HepG2 (cell line): Measurements from ENCODE around the gene PODXL2. TPM values are rescaled to one million over a fixed set of nuclear protein-coding genes. Genes with fewer than 3 reads are reported as not detected.

Experiments
- ARID2 ChIP-seq: sonication (generic); formaldehyde crosslinking; IDR thresholded peaks from 2 replicates; pipeline ENCODE4 v1.8.1; 2022; ENCODE audit warnings: mild to moderate bottlenecking, missing genetic modification reagents, borderline replicate concordance
- ATAD3A ChIP-seq: sonication (generic); formaldehyde crosslinking; IDR thresholded peaks from 2 replicates; pipeline ENCODE4 v1.4.0; 2020; ENCODE audit warnings: missing genetic modification reagents
- HMGXB3 ChIP-seq: sonication (generic); formaldehyde crosslinking; IDR thresholded peaks from 2 replicates; pipeline ENCODE4 v1.4.0; 2020; ENCODE audit warnings: missing genetic modification reagents, borderline replicate concordance
- NBN ChIP-seq: fragments of 450-650 bp; conservative IDR thresholded peaks from 2 replicates; pipeline ENCODE4 v1.6.1; 2017
- PHB2 ChIP-seq: fragments of 450-650 bp; IDR thresholded peaks from 2 replicates; pipeline ENCODE4 v1.6.1; 2018; ENCODE audit not compliant: partially characterized antibody
- SALL2 ChIP-seq: sonication (generic); formaldehyde crosslinking; IDR thresholded peaks from 2 replicates; pipeline ENCODE4 v1.8.1; 2023; ENCODE audit warnings: mild to moderate bottlenecking, missing genetic modification reagents, inconsistent platforms
- SOX6 ChIP-seq, 2 experiments: fragments of 450-650 bp in 1 of 2; sonication (generic) in 1 of 2; formaldehyde crosslinking in 1 of 2; IDR thresholded peaks; 2 replicates each; pipeline versions ENCODE4 v1.4.0 to v1.6.1; 2017 to 2020; ENCODE audit warnings: antibody characterized with exemption in 1 of 2, mild to moderate bottlenecking in 1 of 2, missing genetic modification reagents in 1 of 2
- SRY ChIP-seq: sonication (generic); formaldehyde crosslinking; IDR thresholded peaks from 2 replicates; pipeline ENCODE4 v1.8.0; 2022; ENCODE audit warnings: mild to moderate bottlenecking, missing genetic modification reagents
- TGIF2 ChIP-seq: IDR thresholded peaks from 2 replicates; pipeline ENCODE4 v1.6.1; 2016; ENCODE audit warnings: control low read depth, missing compliant biosample characterization
- YEATS4 ChIP-seq: sonication (generic); formaldehyde crosslinking; IDR thresholded peaks from 2 replicates; pipeline ENCODE4 v1.4.0; 2020; ENCODE audit warnings: missing genetic modification reagents, borderline replicate concordance
- ZBTB25 ChIP-seq: IDR thresholded peaks from 2 replicates; pipeline ENCODE4 v1.6.1; 2018; ENCODE audit warnings: missing genetic modification reagents
- ZFP36L2 ChIP-seq: sonication (generic); formaldehyde crosslinking; IDR thresholded peaks from 2 replicates; pipeline ENCODE4 v1.4.0; 2020; ENCODE audit warnings: missing genetic modification reagents
- ZNF484 ChIP-seq: sonication (generic); formaldehyde crosslinking; IDR thresholded peaks from 2 replicates; pipeline ENCODE4 v1.5.1; 2020; ENCODE audit warnings: mild to moderate bottlenecking, low read depth, missing genetic modification reagents, borderline replicate concordance
- ZNF747 ChIP-seq: sonication (generic); formaldehyde crosslinking; IDR thresholded peaks from 2 replicates; pipeline ENCODE4 v1.8.1; 2023; ENCODE audit warnings: missing genetic modification reagents, mild to moderate bottlenecking, borderline replicate concordance
- ZZZ3 ChIP-seq: sonication (generic); formaldehyde crosslinking; IDR thresholded peaks from 2 replicates; pipeline ENCODE4 v1.4.0; 2020; ENCODE audit warnings: missing genetic modification reagents, mild to moderate bottlenecking, borderline replicate concordance
- polyA plus RNA-seq, 8 experiments: library from polyadenylated mRNA; depleted of rRNA in 3 of 8; stranded (reverse) in 7 of 8; unstranded in 1 of 8; fragments of >200 nt; fragmentation: Illumina TruSeq in 4 of 8; extraction: Trizol in 4 of 8; gene quantifications; 2 replicates each; pipeline versions ENCODE4 v1.2.1 to v1.2.3, GENCODE V29; 2011 to 2016; ENCODE audit warnings: low read depth in 4 of 8, missing spikeins in 1 of 8, mixed read lengths in 1 of 8; ENCODE audit not compliant: insufficient read depth in 1 of 8
- total RNA-seq, 5 experiments: library from RNA; depleted of rRNA; stranded (reverse); fragments of >200 nt; fragmentation: Illumina TruSeq; extraction: Trizol; gene quantifications; 2 replicates each; pipeline ENCODE4 v1.2.3, GENCODE V29; 2016; ENCODE audit warnings: low read depth in 1 of 5
- TF ChIP-seq, protein P1 (sequence below): sonication (generic); formaldehyde crosslinking; IDR thresholded peaks from 2 replicates; pipeline ENCODE4 v1.4.0; 2020; ENCODE audit warnings: mild to moderate bottlenecking, missing genetic modification reagents
- TF ChIP-seq, protein P2 (sequence below): sonication (generic); formaldehyde crosslinking; IDR thresholded peaks from 2 replicates; pipeline ENCODE4 v1.4.0; 2020; ENCODE audit warnings: missing genetic modification reagents
- TF ChIP-seq, protein P3 (sequence below): sonication (generic); formaldehyde crosslinking; IDR thresholded peaks from 2 replicates; pipeline ENCODE4 v1.4.0; 2020; ENCODE audit warnings: missing genetic modification reagents; ENCODE audit errors: not compliant biosample characterization

Gene PODXL2
- total and polyA plus RNA-seq, 2 of the 13 experiments (the other 11 are each of a cell fraction or from before 2014, with no cell fraction given): 20.4 to 25.1 TPM

DNA sequence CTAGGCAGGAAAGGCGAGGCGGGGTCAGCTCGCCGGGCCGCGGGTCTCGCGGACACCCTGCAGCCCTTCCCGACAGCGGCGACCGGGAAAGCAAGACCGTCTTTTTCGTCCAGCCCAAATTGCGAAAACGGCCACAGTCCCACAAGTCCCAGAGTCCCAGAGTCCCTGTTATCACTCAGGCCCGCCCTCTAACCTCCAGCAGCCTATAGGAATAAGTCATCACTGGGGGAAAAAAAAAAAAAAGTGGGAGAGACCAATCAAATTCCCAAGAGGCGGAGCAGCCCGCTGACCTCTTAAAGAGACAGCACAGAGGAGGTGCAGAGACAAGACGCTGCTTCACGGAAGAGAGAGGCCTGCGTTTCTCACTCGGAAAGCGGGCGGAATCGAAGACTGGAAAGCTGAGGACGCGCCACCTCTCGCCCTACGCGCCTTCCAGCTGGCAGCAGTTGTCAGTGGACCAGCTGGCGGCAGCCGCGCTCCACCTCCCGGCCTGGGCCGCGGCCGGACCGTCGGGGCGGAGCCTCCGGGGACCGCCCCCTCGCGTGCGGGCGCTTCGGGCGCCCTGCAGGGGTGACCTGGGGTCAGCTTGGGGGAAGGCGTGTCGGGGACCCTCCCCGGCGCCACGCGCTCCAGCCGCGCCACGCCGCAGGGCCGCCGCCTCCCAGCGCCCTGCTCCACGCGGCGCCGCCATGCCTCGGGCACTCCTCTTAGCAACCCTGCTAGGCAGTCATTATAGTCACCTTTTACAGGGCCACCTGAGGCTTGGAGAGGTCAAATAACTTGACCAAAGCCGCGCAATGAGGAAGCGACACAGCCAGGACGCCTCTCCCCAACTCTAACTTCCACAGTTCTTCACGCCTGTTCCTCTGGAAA lies 38.2 kb upstream of the PODXL2 start, which contains the start of gene TPRA1 (continued):
- TF ChIP-seq ZBTB25 (CRISPR knock-in tag): no peak
- no peak for TF ChIP-seq PHB2
- no peak for TF ChIP-seq ZNF484
- peak; percentile 54; the same call in 1 of the 2 replicates for TF ChIP-seq TGIF2
- TF ChIP-seq ZNF747 (CRISPR knock-in tag): no peak; the same call in 1 of the 2 replicates
- TF ChIP-seq SALL2 (CRISPR knock-in tag): peak; percentile 77
- peak; percentile 87 for TF ChIP-seq YEATS4 (CRISPR knock-in tag)
- no peak for TF ChIP-seq SOX6 (IDR thresholded peaks at IDR 0.05)
- no peak; the same call in 1 of the 2 replicates for TF ChIP-seq SOX6 (CRISPR knock-in tag; IDR thresholded peaks at IDR 0.05)
- no peak for TF ChIP-seq NBN
- no peak for TF ChIP-seq ZZZ3 (CRISPR knock-in tag)
- no peak for TF ChIP-seq ATAD3A (CRISPR knock-in tag)
- TF ChIP-seq HMGXB3 (CRISPR knock-in tag): peak; percentile 26; the same call in 1 of the 2 replicates
- TF ChIP-seq, protein P1, sequence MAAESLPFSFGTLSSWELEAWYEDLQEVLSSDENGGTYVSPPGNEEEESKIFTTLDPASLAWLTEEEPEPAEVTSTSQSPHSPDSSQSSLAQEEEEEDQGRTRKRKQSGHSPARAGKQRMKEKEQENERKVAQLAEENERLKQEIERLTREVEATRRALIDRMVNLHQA (CRISPR knock-in tag): no peak
- TF ChIP-seq ZFP36L2 (CRISPR knock-in tag): no peak
- TF ChIP-seq ARID2 (CRISPR knock-in tag): no peak
- no peak for TF ChIP-seq SRY (CRISPR knock-in tag)
- TF ChIP-seq, protein P2, sequence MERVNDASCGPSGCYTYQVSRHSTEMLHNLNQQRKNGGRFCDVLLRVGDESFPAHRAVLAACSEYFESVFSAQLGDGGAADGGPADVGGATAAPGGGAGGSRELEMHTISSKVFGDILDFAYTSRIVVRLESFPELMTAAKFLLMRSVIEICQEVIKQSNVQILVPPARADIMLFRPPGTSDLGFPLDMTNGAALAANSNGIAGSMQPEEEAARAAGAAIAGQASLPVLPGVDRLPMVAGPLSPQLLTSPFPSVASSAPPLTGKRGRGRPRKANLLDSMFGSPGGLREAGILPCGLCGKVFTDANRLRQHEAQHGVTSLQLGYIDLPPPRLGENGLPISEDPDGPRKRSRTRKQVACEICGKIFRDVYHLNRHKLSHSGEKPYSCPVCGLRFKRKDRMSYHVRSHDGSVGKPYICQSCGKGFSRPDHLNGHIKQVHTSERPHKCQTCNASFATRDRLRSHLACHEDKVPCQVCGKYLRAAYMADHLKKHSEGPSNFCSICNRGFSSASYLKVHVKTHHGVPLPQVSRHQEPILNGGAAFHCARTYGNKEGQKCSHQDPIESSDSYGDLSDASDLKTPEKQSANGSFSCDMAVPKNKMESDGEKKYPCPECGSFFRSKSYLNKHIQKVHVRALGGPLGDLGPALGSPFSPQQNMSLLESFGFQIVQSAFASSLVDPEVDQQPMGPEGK (CRISPR knock-in tag): peak; percentile 57
- TF ChIP-seq, protein P3, sequence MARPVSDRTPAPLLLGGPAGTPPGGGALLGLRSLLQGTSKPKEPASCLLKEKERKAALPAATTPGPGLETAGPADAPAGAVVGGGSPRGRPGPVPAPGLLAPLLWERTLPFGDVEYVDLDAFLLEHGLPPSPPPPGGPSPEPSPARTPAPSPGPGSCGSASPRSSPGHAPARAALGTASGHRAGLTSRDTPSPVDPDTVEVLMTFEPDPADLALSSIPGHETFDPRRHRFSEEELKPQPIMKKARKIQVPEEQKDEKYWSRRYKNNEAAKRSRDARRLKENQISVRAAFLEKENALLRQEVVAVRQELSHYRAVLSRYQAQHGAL (CRISPR knock-in tag): no peak
